Forelimb muscle (tissue), 1 donor: ENCODE data around the gene USP32. TPM values are rescaled to one million over a fixed set of nuclear protein-coding genes. Genes with fewer than 3 reads are reported as not detected.
"Not testable (repeated sequence)": the region's sequence is repeated elsewhere in the genome, so short reads cannot be mapped to it uniquely, and the experiment has no call there.

Experiments
- DNase-seq: peaks from one replicate; pipeline ENCODE4 v3.0.0-alpha.2; 2013; ENCODE audit warnings: low read depth
- polyA plus RNA-seq: library from polyadenylated mRNA; unstranded; fragments of 120-200 nt; gene quantifications from one replicate; pipeline ENCODE4 v1.2.1, GENCODE V29; 2013; ENCODE audit not compliant: insufficient read length

The USP32 gene
- polyA plus RNA-seq, 1 donor: 22.7 TPM

- DNase-seq: no peak
These were observed 160.7 kb downstream of the USP32 start for GRCh38 chr17:60231234-60231633.

- no peak for DNase-seq
These were observed 161.6 kb downstream of the USP32 start for GRCh38 chr17:60230358-60230757.

GRCh38 chr17:60229188-60229802, 162.6 kb downstream of the USP32 start:
- no peak for DNase-seq

- not testable (repeated sequence) for DNase-seq
These were observed 164.7 kb downstream of the USP32 start for GRCh38 chr17:60227276-60227675.

- no peak for DNase-seq
These were observed 167.9 kb downstream of the USP32 start for GRCh38 chr17:60224064-60224463.

- DNase-seq: no peak
These were observed 168.5 kb downstream of the USP32 start for GRCh38 chr17:60223456-60223855.

GRCh38 chr17:60218774-60219173, 173.2 kb downstream of the USP32 start:
- DNase-seq: not testable (repeated sequence)

- DNase-seq: not testable (repeated sequence)
These were observed 176.0 kb downstream of the USP32 start for GRCh38 chr17:60215895-60216294.

- not testable (repeated sequence) for DNase-seq
These were observed 180.7 kb downstream of the USP32 start for GRCh38 chr17:60211282-60211681.

- DNase-seq: not testable (repeated sequence)
These were observed 183.6 kb downstream of the USP32 start for GRCh38 chr17:60208302-60208701.

GRCh38 chr17:60205782-60206181, 186.2 kb downstream of the USP32 start:
- not testable (repeated sequence) for DNase-seq

- not testable (repeated sequence) for DNase-seq
These were observed 193.3 kb downstream of the USP32 start for GRCh38 chr17:60198630-60199029.

- DNase-seq: not testable (repeated sequence)
These were observed 197.8 kb downstream of the USP32 start for GRCh38 chr17:60194141-60194540.

GRCh38 chr17:60193482-60193881, 198.5 kb downstream of the USP32 start:
- DNase-seq: no peak

GRCh38 chr17:60193032-60193431, 198.9 kb downstream of the USP32 start:
- DNase-seq: not testable (repeated sequence)

- DNase-seq: not testable (repeated sequence)
These were observed 201.9 kb downstream of the USP32 start for GRCh38 chr17:60190032-60190431.

- no peak for DNase-seq
These were observed 203.2 kb downstream of the USP32 start for GRCh38 chr17:60188759-60189158.

- not testable (repeated sequence) for DNase-seq
These were observed 204.8 kb downstream of the USP32 start for GRCh38 chr17:60186846-60187745.

GRCh38 chr17:60186372-60186771, 205.6 kb downstream of the USP32 start:
- DNase-seq: not testable (repeated sequence)

- DNase-seq: not testable (repeated sequence)
These were observed 211.6 kb downstream of the USP32 start for GRCh38 chr17:60180380-60180779.

GRCh38 chr17:60178180-60178579, 213.8 kb downstream of the USP32 start:
- not testable (repeated sequence) for DNase-seq

GRCh38 chr17:60176763-60177162, 215.2 kb downstream of the USP32 start:
- not testable (repeated sequence) for DNase-seq

- not testable (repeated sequence) for DNase-seq
These were observed 217.2 kb downstream of the USP32 start for GRCh38 chr17:60174767-60175166.
